Measurements from ENCODE around the gene CASP2.

The CASP2 gene

GRCh38 chr7:143305423-143306070 is 17.4 kb downstream of the CASP2 start:
- TF ChIP-seq, protein P1, sequence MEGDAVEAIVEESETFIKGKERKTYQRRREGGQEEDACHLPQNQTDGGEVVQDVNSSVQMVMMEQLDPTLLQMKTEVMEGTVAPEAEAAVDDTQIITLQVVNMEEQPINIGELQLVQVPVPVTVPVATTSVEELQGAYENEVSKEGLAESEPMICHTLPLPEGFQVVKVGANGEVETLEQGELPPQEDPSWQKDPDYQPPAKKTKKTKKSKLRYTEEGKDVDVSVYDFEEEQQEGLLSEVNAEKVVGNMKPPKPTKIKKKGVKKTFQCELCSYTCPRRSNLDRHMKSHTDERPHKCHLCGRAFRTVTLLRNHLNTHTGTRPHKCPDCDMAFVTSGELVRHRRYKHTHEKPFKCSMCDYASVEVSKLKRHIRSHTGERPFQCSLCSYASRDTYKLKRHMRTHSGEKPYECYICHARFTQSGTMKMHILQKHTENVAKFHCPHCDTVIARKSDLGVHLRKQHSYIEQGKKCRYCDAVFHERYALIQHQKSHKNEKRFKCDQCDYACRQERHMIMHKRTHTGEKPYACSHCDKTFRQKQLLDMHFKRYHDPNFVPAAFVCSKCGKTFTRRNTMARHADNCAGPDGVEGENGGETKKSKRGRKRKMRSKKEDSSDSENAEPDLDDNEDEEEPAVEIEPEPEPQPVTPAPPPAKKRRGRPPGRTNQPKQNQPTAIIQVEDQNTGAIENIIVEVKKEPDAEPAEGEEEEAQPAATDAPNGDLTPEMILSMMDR (IDR thresholded peaks at IDR 0.05; ENCODE audit: insufficient read depth, low read length, poor library complexity, severe bottlenecking), result peak; percentile 45
- Histone ChIP-seq H3K27me3 (replicated peaks; ENCODE audit: control insufficient read depth, insufficient read depth, low read length) (no peaks in the 10 kb centered on the region), H3K36me3 (ENCODE audit: control insufficient read depth, insufficient read depth, low read length) (peaks cover 31% of the 10 kb centered on the region), H3K4me3 (replicated peaks; ENCODE audit: low read depth, low read length) (no peak overlapping the region)
- no peak for DNase-seq (ENCODE audit: extremely low read depth, insufficient read length)

- TF ChIP-seq, protein P1 (IDR thresholded peaks at IDR 0.05; ENCODE audit: insufficient read depth, low read length, poor library complexity, severe bottlenecking), result no peak
- peaks cover 20% of the 10 kb centered on the region for H3K36me3 ChIP-seq (ENCODE audit: control insufficient read depth, insufficient read depth, low read length)
These were observed 20.5 kb downstream of the CASP2 start for GRCh38 chr7:143308632-143309031.

DNA sequence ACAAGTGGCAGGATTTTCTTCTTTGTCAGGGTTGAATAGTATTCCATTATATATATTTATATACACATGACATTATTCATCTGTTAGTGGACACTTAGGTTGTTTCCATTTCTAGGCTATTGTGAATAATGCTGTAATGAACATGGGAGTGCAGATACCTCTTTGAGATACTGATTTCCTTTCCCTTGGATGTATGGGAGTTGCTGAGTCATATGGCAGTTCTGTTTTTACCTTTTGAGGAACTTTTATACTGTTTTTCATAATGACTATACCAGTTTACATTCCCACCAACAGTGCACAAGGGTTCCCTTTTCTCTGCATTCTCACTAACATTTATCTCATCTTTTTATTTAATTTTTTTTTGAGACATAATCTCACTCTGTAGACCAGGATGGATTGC is 26.0 kb downstream of the CASP2 start:
- no peak overlapping the region for H3K4me3 ChIP-seq (replicated peaks; ENCODE audit: low read depth, low read length)
- no peak for DNase-seq (ENCODE audit: extremely low read depth, insufficient read length)
- TF ChIP-seq, protein P1 (IDR thresholded peaks at IDR 0.05; ENCODE audit: insufficient read depth, low read length, poor library complexity, severe bottlenecking), result no peak
- H3K36me3 ChIP-seq (ENCODE audit: control insufficient read depth, insufficient read depth, low read length), result no peaks in the 10 kb centered on the region; the same call in 1 of the 2 replicates
- no peaks in the 10 kb centered on the region; the same call in 1 of the 2 replicates for H3K27me3 ChIP-seq (replicated peaks; ENCODE audit: control insufficient read depth, insufficient read depth, low read length)

More at GRCh38 chr7:143308632-143309031, 20.5 kb downstream of the CASP2 start:
- Histone ChIP-seq H3K27me3 (replicated peaks; ENCODE audit: control insufficient read depth, insufficient read depth, low read length) (no peaks in the 10 kb centered on the region), H3K4me3 (replicated peaks; ENCODE audit: low read depth, low read length) (no peak overlapping the region)
- DNase-seq (ENCODE audit: extremely low read depth, insufficient read length), result no peak

- H3K36me3 ChIP-seq (ENCODE audit: control insufficient read depth, insufficient read depth, low read length), result no peaks in the 10 kb centered on the region
- H3K27me3 ChIP-seq (replicated peaks; ENCODE audit: control insufficient read depth, insufficient read depth, low read length), result no peaks in the 10 kb centered on the region; the same call in 1 of the 2 replicates
- no peak within 1 kb of the TSS for H3K4me3 ChIP-seq (replicated peaks; ENCODE audit: low read depth, low read length)
- DNase-seq (ENCODE audit: extremely low read depth, insufficient read length), result no peak
- TF ChIP-seq, protein P1 (IDR thresholded peaks at IDR 0.05; ENCODE audit: insufficient read depth, low read length, poor library complexity, severe bottlenecking), result no peak
These were observed 27.6 kb downstream of the CASP2 start, which contains the start of gene CLCN1 for GRCh38 chr7:143315776-143316175. Gene CLCN1 (plus strand): TSS chr7:143316111. CDS start chr7:143316213, 102 bp downstream.

- no peaks in the 10 kb centered on the region for H3K36me3 ChIP-seq (ENCODE audit: control insufficient read depth, insufficient read depth, low read length)
- DNase-seq (ENCODE audit: extremely low read depth, insufficient read length), result no peak
- no peaks in the 10 kb centered on the region; the same call in 1 of the 2 replicates for H3K27me3 ChIP-seq (replicated peaks; ENCODE audit: control insufficient read depth, insufficient read depth, low read length)
- TF ChIP-seq, protein P1 (IDR thresholded peaks at IDR 0.05; ENCODE audit: insufficient read depth, low read length, poor library complexity, severe bottlenecking), result no peak
- H3K4me3 ChIP-seq (replicated peaks; ENCODE audit: low read depth, low read length), result no peak overlapping the region
These were observed 28.3 kb downstream of the CASP2 start for GRCh38 chr7:143316492-143316891.

Data from GM06990 (cell line).